GM23338 (cell line): Measurements from ENCODE around the gene PNMA6A. TPM values are rescaled to one million over a fixed set of nuclear protein-coding genes. Genes with fewer than 3 reads are reported as not detected.

Source experiments
- ETS1 ChIP-seq: IDR thresholded peaks from 2 replicates; pipeline ENCODE4 v1.6.1; 2016; ENCODE audit warnings: antibody characterized with exemption
- EZH2 ChIP-seq: fragments of 200-600 bp; sonication (generic); IDR thresholded peaks from one replicate; pipeline ENCODE4 v1.8.0; 2017; ENCODE audit warnings: antibody characterized with exemption, mild to moderate bottlenecking, low read depth; ENCODE audit not compliant: unreplicated experiment
- JUNB ChIP-seq: IDR thresholded peaks from one replicate; pipeline ENCODE4 v1.6.1; 2016; ENCODE audit warnings: antibody characterized with exemption; ENCODE audit not compliant: unreplicated experiment
- POLR2AphosphoS5 ChIP-seq: IDR thresholded peaks from 2 replicates; pipeline ENCODE4 v1.6.1; 2016; ENCODE audit warnings: antibody characterized with exemption, low read depth
- REST ChIP-seq: IDR thresholded peaks from one replicate; pipeline ENCODE4 v1.6.1; 2018; ENCODE audit warnings: antibody characterized with exemption; ENCODE audit not compliant: unreplicated experiment
- STAT1 ChIP-seq: IDR thresholded peaks from one replicate; pipeline ENCODE4 v1.6.1; 2016; ENCODE audit warnings: antibody characterized with exemption; ENCODE audit not compliant: unreplicated experiment
- ZNF331 ChIP-seq: fragments of 250-450 bp; sonication (Bioruptor Pico); IDR thresholded peaks from 2 replicates; pipeline ENCODE4 v1.5.0; 2020; ENCODE audit warnings: low read depth, mild to moderate bottlenecking, moderate library complexity
- ZNF462 ChIP-seq: fragments of 250-450 bp; sonication (Bioruptor Pico); IDR thresholded peaks from 2 replicates; pipeline ENCODE4 v1.5.0; 2020; ENCODE audit warnings: mild to moderate bottlenecking, moderate library complexity
- polyA plus RNA-seq: library from polyadenylated mRNA; unstranded; fragments of >200 nt; fragmentation: Nextera tagmentation; extraction: Ambion mirVana; gene quantifications from 2 replicates; pipeline ENCODE4 v1.2.1, GENCODE V29; 2016
- total RNA-seq: library from RNA; depleted of rRNA; stranded (reverse); fragments of >200 nt; shearing (Covaris generic); gene quantifications from 2 replicates; pipeline ENCODE4 v1.2.3, GENCODE V29; 2014

Gene PNMA6A
- total and polyA plus RNA-seq, 2 experiments from 2014 or later: 2.4 to 7.1 TPM

- no peak for TF ChIP-seq ZNF462 (CRISPR knock-in tag)
- no peak for TF ChIP-seq POLR2AphosphoS5
- TF ChIP-seq JUNB: no peak
- no peak for TF ChIP-seq ZNF331 (CRISPR knock-in tag)
- TF ChIP-seq STAT1: no peak
- TF ChIP-seq EZH2: no peak
- TF ChIP-seq ETS1: no peak
- no peak for TF ChIP-seq REST
Measured at GRCh38 chrX:153029162-153029561, 43.1 kb upstream of the PNMA6A start (continued).
